ENCODE data around the gene OST4. TPM values are rescaled to one million over a fixed set of nuclear protein-coding genes. Genes with fewer than 3 reads are reported as not detected.

OST4 gene
- total RNA-seq, 1 donor from 2014 or later: 269 TPM

DNA sequence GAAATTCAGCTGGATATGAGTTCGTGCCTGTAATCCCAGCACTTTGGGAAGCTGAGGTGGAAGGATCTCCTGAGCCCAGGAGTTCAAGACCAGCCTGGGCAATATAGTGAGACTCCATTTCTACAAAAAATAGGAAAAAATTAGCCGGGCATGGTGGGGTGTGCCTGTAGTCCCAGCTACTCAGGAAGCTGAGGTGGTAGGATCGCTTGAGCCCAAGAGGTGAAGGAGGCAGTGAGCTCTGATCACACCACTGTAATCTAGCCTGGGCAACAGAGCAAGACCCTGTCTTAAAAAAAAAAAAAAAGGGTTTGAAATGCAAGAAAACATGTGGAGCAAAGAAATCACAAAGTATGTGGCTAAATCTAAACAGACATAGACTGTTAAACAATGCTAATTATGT, 37.6 kb upstream of the OST4 start:
- Histone ChIP-seq H3K9me3 (no peaks in the 10 kb centered on the region), H3K27me3 (no peaks in the 10 kb centered on the region), H3K36me3 (no peaks in the 10 kb centered on the region), H3K4me3 (no peak overlapping the region), H3K4me1 (no peaks in the 10 kb centered on the region), H3K27ac (no peak overlapping the region)
- no peak for DNase-seq (ENCODE audit: extremely low spot score in 2 of 2)
- intact Hi-C loops (cut with DNase I): no loop called here
- TF ChIP-seq, protein P1, sequence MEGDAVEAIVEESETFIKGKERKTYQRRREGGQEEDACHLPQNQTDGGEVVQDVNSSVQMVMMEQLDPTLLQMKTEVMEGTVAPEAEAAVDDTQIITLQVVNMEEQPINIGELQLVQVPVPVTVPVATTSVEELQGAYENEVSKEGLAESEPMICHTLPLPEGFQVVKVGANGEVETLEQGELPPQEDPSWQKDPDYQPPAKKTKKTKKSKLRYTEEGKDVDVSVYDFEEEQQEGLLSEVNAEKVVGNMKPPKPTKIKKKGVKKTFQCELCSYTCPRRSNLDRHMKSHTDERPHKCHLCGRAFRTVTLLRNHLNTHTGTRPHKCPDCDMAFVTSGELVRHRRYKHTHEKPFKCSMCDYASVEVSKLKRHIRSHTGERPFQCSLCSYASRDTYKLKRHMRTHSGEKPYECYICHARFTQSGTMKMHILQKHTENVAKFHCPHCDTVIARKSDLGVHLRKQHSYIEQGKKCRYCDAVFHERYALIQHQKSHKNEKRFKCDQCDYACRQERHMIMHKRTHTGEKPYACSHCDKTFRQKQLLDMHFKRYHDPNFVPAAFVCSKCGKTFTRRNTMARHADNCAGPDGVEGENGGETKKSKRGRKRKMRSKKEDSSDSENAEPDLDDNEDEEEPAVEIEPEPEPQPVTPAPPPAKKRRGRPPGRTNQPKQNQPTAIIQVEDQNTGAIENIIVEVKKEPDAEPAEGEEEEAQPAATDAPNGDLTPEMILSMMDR (IDR thresholded peaks at IDR 0.05): no peak
- TF ChIP-seq POLR2A (IDR thresholded peaks at IDR 0.05) (no peak), POLR2AphosphoS5 (IDR thresholded peaks at IDR 0.05; ENCODE audit: insufficient read depth in 1 of 2, low read depth in 1 of 2) (no peak)

DNA sequence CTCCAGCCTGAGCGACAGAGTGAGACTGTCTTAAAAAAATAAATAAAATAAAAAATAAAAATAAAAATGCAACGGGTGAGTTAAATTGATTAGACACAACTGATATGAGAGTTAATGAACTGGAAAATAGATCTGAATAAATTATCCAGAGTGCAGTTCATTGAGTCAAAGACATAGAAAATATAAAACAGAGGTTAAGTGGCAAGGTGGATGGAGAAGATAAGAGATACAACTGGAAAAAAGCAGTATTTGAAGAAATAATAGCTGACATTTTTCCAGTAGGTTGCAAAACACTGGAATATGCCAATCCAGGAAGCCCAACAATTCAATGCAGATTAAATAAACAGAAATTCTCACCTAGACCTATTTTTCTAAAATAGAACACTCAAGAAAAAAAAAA, 36.8 kb upstream of the OST4 start:
- intact Hi-C loops (cut with DNase I): no loop called here
- Histone ChIP-seq H3K27ac (no peak overlapping the region), H3K4me1 (no peaks in the 10 kb centered on the region), H3K9me3 (no peaks in the 10 kb centered on the region), H3K4me3 (no peak overlapping the region), H3K36me3 (no peaks in the 10 kb centered on the region), H3K27me3 (no peaks in the 10 kb centered on the region)
- DNase-seq (ENCODE audit: extremely low spot score in 2 of 2): no peak
- TF ChIP-seq POLR2AphosphoS5 (IDR thresholded peaks at IDR 0.05; ENCODE audit: insufficient read depth in 1 of 2, low read depth in 1 of 2): no peak
- TF ChIP-seq, protein P1 (IDR thresholded peaks at IDR 0.05): no peak
- TF ChIP-seq POLR2A (IDR thresholded peaks at IDR 0.05): no peak

DNA sequence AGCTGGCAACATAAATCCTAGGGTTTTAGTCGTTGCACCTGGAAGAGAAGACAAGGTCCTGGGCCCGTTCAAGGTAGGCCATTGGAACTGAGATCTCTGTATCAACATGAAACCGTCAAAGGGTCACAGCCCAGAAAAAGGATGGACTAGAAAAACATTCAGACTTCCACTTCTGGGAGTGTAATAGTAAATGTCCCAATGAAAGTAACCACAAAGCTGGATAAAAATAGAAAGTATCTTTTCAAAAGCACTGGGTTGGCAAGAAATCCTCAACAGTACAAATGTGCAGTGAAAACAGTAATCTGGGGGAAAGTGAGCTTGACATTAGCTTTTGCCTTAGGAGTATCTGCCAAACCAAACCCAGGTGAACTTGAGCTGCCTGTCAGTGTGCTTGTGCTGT, 34.5 kb upstream of the OST4 start:
- no peak overlapping the region for H3K4me3 ChIP-seq
- no peak overlapping the region for H3K27ac ChIP-seq
- TF ChIP-seq POLR2A (IDR thresholded peaks at IDR 0.05): no peak
- no peak for TF ChIP-seq POLR2AphosphoS5 (IDR thresholded peaks at IDR 0.05; ENCODE audit: insufficient read depth in 1 of 2, low read depth in 1 of 2)
- TF ChIP-seq, protein P1 (IDR thresholded peaks at IDR 0.05): no peak
- no peaks in the 10 kb centered on the region for H3K27me3 ChIP-seq
- no peaks in the 10 kb centered on the region for H3K4me1 ChIP-seq
- no peaks in the 10 kb centered on the region for H3K36me3 ChIP-seq
- intact Hi-C loops (cut with DNase I): no loop called here
- no peak for DNase-seq (ENCODE audit: extremely low spot score in 2 of 2)
- H3K9me3 ChIP-seq: no peaks in the 10 kb centered on the region

DNA sequence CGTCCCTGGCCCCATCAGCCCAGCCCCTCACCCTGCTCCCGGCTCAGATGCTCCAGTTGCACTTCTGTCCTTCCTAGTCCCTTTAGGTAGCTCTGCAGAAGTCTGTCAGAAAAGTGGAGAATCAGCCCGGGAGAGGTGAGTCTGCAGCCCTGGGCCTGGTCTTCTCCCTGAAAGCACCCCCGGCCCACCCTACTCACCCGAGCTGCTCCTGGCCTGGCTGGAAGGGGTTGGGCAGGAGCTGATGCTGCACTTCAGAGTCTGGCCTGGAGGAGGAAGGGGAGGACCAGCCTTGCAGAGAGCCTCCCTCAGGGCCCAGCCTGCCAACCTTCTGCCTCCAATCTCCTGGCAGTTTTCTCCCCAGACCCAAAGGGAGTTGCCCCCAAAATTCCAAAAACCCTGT, 30.9 kb upstream of the OST4 start:
- H3K4me1 ChIP-seq: no peaks in the 10 kb centered on the region
- H3K9me3 ChIP-seq: no peaks in the 10 kb centered on the region
- DNase-seq (ENCODE audit: extremely low spot score in 2 of 2): no peak
- intact Hi-C loops (cut with DNase I): loop anchor here (5.0 kb wide), 1 partner anchor 90 kb away; no protein-coding TSS in a partner anchor
- H3K4me3 ChIP-seq: no peak overlapping the region
- TF ChIP-seq, protein P1 (IDR thresholded peaks at IDR 0.05): no peak
- no peak for TF ChIP-seq POLR2AphosphoS5 (IDR thresholded peaks at IDR 0.05; ENCODE audit: insufficient read depth in 1 of 2, low read depth in 1 of 2)
- no peak for TF ChIP-seq POLR2A (IDR thresholded peaks at IDR 0.05)
- no peaks in the 10 kb centered on the region for H3K36me3 ChIP-seq
- no peaks in the 10 kb centered on the region for H3K27me3 ChIP-seq
- H3K27ac ChIP-seq: no peak overlapping the region

DNA sequence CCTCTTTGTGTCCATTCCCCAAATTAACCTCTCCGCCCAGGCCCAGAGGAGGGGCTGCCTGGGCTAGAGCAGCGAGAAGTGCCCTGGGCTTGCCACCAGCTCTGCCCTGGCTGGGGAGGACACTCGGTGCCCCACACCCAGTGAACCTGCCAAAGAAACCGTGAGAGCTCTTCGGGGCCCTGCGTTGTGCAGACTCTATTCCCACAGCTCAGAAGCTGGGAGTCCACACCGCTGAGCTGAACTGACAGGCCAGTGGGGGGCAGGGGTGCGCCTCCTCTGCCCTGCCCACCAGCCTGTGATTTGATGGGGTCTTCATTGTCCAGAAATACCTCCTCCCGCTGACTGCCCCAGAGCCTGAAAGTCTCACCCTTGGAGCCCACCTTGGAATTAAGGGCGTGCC, 28.6 kb upstream of the OST4 start:
- Histone ChIP-seq H3K27ac (no peak overlapping the region), H3K36me3 (no peaks in the 10 kb centered on the region), H3K4me3 (no peak overlapping the region), H3K27me3 (no peaks in the 10 kb centered on the region), H3K9me3 (no peaks in the 10 kb centered on the region), H3K4me1 (peaks cover 8% of the 10 kb centered on the region)
- intact Hi-C loops (cut with DNase I): loop anchor here (5.0 kb wide), 1 partner anchor 92 kb away; no protein-coding TSS in a partner anchor
- DNase-seq (ENCODE audit: extremely low spot score in 2 of 2): no peak
- TF ChIP-seq, protein P1 (IDR thresholded peaks at IDR 0.05): no peak
- TF ChIP-seq POLR2AphosphoS5 (IDR thresholded peaks at IDR 0.05; ENCODE audit: insufficient read depth in 1 of 2, low read depth in 1 of 2) (no peak), POLR2A (IDR thresholded peaks at IDR 0.05) (no peak)

Data from vagina (tissue), 2 donors.